Hepatocyte (in vitro differentiated cells): Measurements from ENCODE around the gene CTNNA3.

Source experiments
- EZH2 ChIP-seq: fragments of 200-600 bp; sonication (generic); IDR thresholded peaks from 2 replicates; pipeline ENCODE4 v1.6.1; 2016; ENCODE audit warnings: antibody characterized with exemption, mild to moderate bottlenecking, borderline replicate concordance
- TF ChIP-seq, protein P1 (sequence below): fragments of 200-600 bp; sonication (generic); IDR thresholded peaks from 2 replicates; pipeline ENCODE4 v1.5.1; 2016; ENCODE audit warnings: antibody characterized with exemption, mild to moderate bottlenecking; ENCODE audit not compliant: poor library complexity

GRCh38 chr10:67603701-67604100 lies 92.3 kb downstream of the CTNNA3 start:
- TF ChIP-seq, protein P1, sequence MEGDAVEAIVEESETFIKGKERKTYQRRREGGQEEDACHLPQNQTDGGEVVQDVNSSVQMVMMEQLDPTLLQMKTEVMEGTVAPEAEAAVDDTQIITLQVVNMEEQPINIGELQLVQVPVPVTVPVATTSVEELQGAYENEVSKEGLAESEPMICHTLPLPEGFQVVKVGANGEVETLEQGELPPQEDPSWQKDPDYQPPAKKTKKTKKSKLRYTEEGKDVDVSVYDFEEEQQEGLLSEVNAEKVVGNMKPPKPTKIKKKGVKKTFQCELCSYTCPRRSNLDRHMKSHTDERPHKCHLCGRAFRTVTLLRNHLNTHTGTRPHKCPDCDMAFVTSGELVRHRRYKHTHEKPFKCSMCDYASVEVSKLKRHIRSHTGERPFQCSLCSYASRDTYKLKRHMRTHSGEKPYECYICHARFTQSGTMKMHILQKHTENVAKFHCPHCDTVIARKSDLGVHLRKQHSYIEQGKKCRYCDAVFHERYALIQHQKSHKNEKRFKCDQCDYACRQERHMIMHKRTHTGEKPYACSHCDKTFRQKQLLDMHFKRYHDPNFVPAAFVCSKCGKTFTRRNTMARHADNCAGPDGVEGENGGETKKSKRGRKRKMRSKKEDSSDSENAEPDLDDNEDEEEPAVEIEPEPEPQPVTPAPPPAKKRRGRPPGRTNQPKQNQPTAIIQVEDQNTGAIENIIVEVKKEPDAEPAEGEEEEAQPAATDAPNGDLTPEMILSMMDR, result no peak
- TF ChIP-seq EZH2, result no peak
